Amygdala (tissue), 56 donors: ENCODE data around the gene ZNF641.
A peak's percentile ranks its signal among the peaks of the same experiment; 100 is the strongest.

ENCODE experiments used
- DNase-seq, 56 donors: peaks; one replicate each; lab custom pipeline; 2025; lab: John Stamatoyannopoulos, UW

The ZNF641 gene

GRCh38 chr12:48350249-48351021 lies at the start of gene ZNF641:
Gene ZNF641 (minus strand): TSS chr12:48350919. CDS start chr12:48348090, 2,829 bp downstream.
- peak in 53 of 56 donors; percentile 19 to 86 (median 74) for DNase-seq

- no peak for DNase-seq
These were observed 39.3 kb upstream of the ZNF641 start for GRCh38 chr12:48390026-48390425.

GRCh38 chr12:48389409-48389808 lies 38.7 kb upstream of the ZNF641 start:
- no peak for DNase-seq

GRCh38 chr12:48388938-48389337 lies 38.2 kb upstream of the ZNF641 start:
- no peak for DNase-seq

- peak in 1 of 56 donors; percentile 0 for DNase-seq
These were observed 37.7 kb upstream of the ZNF641 start for GRCh38 chr12:48388460-48388859.

- no peak for DNase-seq
These were observed 29.9 kb upstream of the ZNF641 start for GRCh38 chr12:48380596-48380995.

GRCh38 chr12:48379794-48380193 lies 29.1 kb upstream of the ZNF641 start:
- DNase-seq, result no peak

- no peak for DNase-seq
These were observed 26.9 kb upstream of the ZNF641 start for GRCh38 chr12:48377646-48378045.

- DNase-seq, result no peak
These were observed 23.4 kb upstream of the ZNF641 start for GRCh38 chr12:48374164-48374563.

GRCh38 chr12:48366131-48366530 lies 15.4 kb upstream of the ZNF641 start:
- DNase-seq, result no peak

- DNase-seq, result no peak
These were observed 11.1 kb upstream of the ZNF641 start for GRCh38 chr12:48361664-48362339.

GRCh38 chr12:48358937-48359513 lies 8.3 kb upstream of the ZNF641 start:
- DNase-seq, result no peak

GRCh38 chr12:48356041-48356768 lies 5.5 kb upstream of the ZNF641 start:
- no peak for DNase-seq

GRCh38 chr12:48352157-48352760 lies 1.5 kb upstream of the ZNF641 start:
- no peak for DNase-seq

- peak in 20 of 56 donors; percentile 28 to 85 (median 74) for DNase-seq
These were observed 446 bp upstream of the ZNF641 start for GRCh38 chr12:48351022-48351708.

GRCh38 chr12:48349471-48349870 lies 1.2 kb downstream of the ZNF641 start:
- DNase-seq, result peak in 1 of 56 donors; percentile 16

- no peak for DNase-seq
These were observed 7.7 kb downstream of the ZNF641 start for GRCh38 chr12:48342980-48343379.

- DNase-seq, result no peak
These were observed 9.8 kb downstream of the ZNF641 start for GRCh38 chr12:48340943-48341342.

GRCh38 chr12:48339442-48340117 lies 11.1 kb downstream of the ZNF641 start:
- no peak for DNase-seq
